LNCaP clone FGC (cell line): ENCODE results near the gene CD74.

ENCODE experiments used
- DNase-seq: peaks from one replicate; pipeline ENCODE4 v3.0.0-alpha.2; 2011; ENCODE audit warnings: low read depth
- H3K4me3 ChIP-seq: 2 replicates; pipeline ENCODE4 v1.5.1; 2011; ENCODE audit warnings: mild to moderate bottlenecking, low read depth, low read length, control low read depth
- CTCF ChIP-seq: IDR thresholded peaks from 2 replicates; pipeline ENCODE4 v1.5.1; 2012; ENCODE audit warnings: mild to moderate bottlenecking; ENCODE audit not compliant: control insufficient read depth, insufficient read depth; ENCODE audit errors: extremely low read depth

CD74 gene

GRCh38 chr5:150447188-150447587 lies 34.5 kb upstream of the CD74 start:
- DNase-seq = no peak
- H3K4me3 ChIP-seq = no peak overlapping the region
- TF ChIP-seq CTCF = no peak

DNA sequence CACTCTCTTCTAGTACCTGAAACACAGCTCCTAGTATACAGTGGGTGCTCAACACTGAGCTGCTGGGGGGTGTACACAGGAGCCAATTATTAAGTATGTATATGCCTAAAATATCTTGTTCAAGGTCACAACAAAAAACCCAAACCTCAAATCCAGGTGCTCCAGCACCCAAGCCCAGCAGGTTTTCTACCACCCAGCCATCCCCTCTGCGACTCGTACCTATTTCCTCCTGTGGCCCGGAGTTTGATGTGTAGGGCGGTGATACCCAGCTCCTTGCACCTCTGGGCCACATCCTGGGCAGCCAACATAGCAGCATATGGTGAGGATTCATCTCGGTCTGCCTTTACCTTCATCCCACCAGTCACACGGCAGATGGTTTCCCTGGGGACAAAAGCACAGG lies 33.9 kb upstream of the CD74 start:
- TF ChIP-seq CTCF = no peak
- H3K4me3 ChIP-seq = no peak overlapping the region
- DNase-seq = no peak

DNA sequence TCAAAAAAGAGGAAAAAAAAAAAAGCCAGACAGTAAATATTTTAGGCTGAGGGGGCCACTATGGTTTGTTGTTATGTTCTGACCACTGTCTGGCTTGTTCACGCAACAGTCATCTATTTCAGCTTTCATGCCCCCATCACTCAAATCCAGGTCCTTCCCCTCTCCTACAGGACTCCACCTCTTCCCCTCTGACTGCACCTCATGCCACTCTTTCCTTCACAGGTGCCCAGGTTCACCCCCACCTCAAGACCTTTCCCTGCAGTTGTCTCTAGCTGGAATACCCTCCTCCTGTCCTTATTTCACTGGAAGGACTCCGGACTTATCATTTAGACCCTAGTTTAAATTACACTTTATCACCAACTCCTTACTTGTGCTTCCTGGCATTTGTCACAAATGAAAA lies 33.4 kb upstream of the CD74 start:
- no peak for DNase-seq
- no peak for TF ChIP-seq CTCF
- no peak overlapping the region for H3K4me3 ChIP-seq

DNA sequence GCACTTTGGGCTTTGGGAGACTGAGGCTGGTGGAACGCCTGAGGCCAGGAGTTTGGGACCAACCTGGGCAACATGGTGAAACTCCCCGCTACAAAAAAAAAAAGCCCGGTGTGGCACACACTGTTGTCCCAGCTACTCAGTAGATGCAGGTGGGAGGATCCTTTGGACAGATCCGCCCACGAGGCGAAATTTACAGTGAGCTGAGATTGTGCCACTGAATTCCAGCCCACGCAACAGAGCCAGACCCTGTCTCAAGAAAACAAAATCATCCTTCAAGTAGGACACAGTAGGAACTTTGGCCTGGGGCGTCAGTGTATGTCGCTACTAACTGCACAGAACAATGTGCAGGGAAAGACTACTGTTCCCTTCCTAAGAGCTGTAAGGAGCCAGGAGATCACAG lies 32.1 kb upstream of the CD74 start:
- TF ChIP-seq CTCF = no peak
- DNase-seq = no peak
- no peak overlapping the region for H3K4me3 ChIP-seq

DNA sequence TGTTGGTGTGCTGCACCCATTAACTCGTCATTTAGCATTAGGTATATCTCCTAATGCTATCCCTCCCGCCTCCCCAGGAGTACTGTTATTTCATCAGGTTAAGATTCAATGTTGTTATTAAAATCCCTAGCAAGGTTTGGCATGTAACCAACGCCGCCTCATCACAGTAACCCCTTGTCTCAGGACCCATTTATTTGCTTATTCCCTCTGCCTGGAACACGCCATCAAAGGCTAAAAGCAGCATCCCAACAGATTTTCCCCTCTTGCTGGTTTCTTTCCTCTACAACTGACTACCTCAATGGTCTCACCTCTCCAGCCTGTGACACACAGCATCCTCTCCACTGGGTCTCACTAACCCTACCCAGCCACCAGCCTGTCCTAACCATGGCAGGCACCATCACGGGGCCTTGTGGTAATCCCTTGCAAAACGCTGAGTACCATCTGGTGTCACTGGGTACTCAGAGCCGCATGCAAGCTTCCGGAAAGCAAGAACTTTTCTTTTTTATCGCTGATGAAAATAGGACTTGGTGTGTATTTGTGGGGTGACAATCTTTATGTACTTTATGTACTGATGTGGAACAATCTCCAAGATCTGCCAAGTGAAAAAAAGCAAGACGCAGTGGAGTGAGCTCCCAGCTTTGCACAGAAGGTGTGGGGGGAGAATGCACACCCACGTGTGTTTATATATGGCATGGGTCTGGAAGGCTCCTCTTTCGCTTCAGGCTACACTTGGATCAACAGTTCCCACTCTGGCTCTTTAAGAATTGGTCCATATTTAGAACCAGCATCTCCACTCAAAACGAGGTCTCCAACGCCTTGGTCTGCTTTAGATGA lies 30.7 kb upstream of the CD74 start:
- no peak for DNase-seq
- H3K4me3 ChIP-seq = no peak overlapping the region
- no peak for TF ChIP-seq CTCF

- no peak overlapping the region for H3K4me3 ChIP-seq
- no peak for TF ChIP-seq CTCF
- no peak for DNase-seq
These were observed 30.0 kb upstream of the CD74 start for GRCh38 chr5:150442699-150443080.
